Measurements from ENCODE around the gene ATXN1. TPM values are rescaled to one million over a fixed set of nuclear protein-coding genes. Genes with fewer than 3 reads are reported as not detected.

ATXN1 gene
- total RNA-seq, 1 experiment from 2014 or later: 8.1 TPM

DNA sequence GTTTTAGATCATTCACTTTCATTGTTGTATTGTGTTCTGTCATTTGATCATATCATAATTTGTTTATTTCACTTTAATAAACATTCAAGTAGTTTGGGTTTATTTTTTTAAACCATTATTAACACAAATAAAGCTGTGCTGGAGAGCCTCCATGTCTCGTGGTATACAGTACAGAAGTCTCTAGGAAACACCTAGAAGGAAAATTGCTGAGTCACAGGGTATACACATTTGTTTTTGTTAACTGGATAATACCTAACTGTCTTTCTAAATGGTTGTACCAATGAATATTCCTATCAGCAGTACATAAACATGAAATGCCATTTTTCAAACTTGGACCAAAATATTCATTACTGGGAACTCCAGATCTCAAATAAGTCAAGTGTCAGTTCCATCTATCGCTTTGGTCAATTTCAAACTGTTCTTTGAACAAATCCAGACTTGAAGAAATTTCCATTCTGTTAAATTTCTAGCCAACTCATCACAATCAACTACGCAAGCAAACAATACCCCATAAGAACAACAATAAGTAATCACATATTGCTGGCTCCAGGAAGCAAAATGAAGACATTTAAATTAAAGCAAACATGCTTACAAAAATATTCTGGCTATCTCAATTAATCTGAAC is 138.1 kb downstream of the ATXN1 start (continued):
- TF ChIP-seq, protein P1, sequence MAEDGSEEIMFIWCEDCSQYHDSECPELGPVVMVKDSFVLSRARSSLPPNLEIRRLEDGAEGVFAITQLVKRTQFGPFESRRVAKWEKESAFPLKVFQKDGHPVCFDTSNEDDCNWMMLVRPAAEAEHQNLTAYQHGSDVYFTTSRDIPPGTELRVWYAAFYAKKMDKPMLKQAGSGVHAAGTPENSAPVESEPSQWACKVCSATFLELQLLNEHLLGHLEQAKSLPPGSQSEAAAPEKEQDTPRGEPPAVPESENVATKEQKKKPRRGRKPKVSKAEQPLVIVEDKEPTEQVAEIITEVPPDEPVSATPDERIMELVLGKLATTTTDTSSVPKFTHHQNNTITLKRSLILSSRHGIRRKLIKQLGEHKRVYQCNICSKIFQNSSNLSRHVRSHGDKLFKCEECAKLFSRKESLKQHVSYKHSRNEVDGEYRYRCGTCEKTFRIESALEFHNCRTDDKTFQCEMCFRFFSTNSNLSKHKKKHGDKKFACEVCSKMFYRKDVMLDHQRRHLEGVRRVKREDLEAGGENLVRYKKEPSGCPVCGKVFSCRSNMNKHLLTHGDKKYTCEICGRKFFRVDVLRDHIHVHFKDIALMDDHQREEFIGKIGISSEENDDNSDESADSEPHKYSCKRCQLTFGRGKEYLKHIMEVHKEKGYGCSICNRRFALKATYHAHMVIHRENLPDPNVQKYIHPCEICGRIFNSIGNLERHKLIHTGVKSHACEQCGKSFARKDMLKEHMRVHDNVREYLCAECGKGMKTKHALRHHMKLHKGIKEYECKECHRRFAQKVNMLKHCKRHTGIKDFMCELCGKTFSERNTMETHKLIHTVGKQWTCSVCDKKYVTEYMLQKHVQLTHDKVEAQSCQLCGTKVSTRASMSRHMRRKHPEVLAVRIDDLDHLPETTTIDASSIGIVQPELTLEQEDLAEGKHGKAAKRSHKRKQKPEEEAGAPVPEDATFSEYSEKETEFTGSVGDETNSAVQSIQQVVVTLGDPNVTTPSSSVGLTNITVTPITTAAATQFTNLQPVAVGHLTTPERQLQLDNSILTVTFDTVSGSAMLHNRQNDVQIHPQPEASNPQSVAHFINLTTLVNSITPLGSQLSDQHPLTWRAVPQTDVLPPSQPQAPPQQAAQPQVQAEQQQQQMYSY (CRISPR knock-in tag; IDR thresholded peaks at IDR 0.05): no peak
- TF ChIP-seq MYBL2 (CRISPR knock-in tag; IDR thresholded peaks at IDR 0.05): no peak

DNA sequence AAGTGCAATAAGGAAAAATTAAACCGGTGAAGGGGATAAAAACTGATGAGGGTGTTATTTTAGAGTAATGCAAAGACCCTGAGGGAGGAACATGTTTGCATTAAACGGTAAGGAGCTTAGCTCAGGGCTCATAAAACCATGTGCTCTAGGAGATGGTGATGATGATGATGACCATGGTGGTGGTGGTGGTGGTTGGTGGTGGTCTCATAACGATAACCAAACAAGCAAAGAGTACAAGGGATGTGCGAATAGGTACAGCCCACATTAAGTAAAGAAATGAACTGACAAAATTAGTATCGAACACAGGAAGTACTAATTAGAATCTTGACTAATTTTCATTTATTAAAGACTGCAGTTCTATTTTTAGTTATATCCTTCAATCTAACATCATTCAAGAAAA is 139.1 kb downstream of the ATXN1 start:
- TF ChIP-seq, protein P2, sequence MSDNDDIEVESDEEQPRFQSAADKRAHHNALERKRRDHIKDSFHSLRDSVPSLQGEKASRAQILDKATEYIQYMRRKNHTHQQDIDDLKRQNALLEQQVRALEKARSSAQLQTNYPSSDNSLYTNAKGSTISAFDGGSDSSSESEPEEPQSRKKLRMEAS (CRISPR knock-in tag; IDR thresholded peaks at IDR 0.05): no peak
- TF ChIP-seq, protein P3, sequence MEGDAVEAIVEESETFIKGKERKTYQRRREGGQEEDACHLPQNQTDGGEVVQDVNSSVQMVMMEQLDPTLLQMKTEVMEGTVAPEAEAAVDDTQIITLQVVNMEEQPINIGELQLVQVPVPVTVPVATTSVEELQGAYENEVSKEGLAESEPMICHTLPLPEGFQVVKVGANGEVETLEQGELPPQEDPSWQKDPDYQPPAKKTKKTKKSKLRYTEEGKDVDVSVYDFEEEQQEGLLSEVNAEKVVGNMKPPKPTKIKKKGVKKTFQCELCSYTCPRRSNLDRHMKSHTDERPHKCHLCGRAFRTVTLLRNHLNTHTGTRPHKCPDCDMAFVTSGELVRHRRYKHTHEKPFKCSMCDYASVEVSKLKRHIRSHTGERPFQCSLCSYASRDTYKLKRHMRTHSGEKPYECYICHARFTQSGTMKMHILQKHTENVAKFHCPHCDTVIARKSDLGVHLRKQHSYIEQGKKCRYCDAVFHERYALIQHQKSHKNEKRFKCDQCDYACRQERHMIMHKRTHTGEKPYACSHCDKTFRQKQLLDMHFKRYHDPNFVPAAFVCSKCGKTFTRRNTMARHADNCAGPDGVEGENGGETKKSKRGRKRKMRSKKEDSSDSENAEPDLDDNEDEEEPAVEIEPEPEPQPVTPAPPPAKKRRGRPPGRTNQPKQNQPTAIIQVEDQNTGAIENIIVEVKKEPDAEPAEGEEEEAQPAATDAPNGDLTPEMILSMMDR (IDR thresholded peaks at IDR 0.05): no peak
- TF ChIP-seq, protein P4, sequence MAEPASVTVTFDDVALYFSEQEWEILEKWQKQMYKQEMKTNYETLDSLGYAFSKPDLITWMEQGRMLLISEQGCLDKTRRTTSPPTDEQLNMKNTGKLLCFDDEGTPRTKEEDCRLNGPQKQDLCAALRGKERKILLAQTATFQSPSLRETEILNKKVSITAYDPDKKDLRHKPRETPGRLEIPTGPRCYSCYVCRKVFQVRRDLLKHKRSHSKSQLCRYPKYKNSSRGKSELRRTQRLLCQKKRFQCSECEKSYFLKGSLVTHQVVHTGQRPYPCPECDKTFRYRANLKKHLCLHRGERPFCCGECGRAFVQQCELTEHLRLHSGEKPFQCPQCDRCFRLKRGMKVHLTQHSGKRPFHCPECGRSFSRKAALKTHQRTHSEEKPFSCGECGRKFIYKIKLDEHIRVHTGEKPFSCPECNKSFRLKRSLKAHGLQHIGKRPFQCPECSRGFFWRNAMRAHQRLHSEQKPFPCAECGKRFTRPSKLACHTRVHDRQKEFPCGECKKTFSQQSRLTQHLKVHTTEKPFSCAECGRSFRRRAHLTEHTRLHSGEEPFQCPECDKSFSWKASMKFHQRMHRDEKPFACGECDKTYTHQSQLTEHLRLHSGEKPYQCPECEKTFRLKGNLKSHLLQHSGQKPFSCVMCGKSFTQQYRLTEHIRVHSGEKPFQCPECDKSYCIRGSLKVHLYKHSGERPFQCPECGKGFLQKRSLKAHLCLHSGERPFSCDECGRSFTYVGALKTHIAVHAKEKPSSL (CRISPR knock-in tag; conservative IDR thresholded peaks at IDR 0.05): no peak
- TF ChIP-seq TEAD1 (CRISPR knock-in tag; IDR thresholded peaks at IDR 0.05) (no peak), JUN (CRISPR knock-in tag; IDR thresholded peaks at IDR 0.05) (no peak), ZBTB21 (CRISPR knock-in tag; IDR thresholded peaks at IDR 0.05; ENCODE audit: borderline replicate concordance) (no peak), ZNF121 (CRISPR knock-in tag; IDR thresholded peaks at IDR 0.05) (no peak), CBFB (CRISPR knock-in tag; IDR thresholded peaks at IDR 0.05; ENCODE audit: low read depth) (no peak)
- TF ChIP-seq, protein P5, sequence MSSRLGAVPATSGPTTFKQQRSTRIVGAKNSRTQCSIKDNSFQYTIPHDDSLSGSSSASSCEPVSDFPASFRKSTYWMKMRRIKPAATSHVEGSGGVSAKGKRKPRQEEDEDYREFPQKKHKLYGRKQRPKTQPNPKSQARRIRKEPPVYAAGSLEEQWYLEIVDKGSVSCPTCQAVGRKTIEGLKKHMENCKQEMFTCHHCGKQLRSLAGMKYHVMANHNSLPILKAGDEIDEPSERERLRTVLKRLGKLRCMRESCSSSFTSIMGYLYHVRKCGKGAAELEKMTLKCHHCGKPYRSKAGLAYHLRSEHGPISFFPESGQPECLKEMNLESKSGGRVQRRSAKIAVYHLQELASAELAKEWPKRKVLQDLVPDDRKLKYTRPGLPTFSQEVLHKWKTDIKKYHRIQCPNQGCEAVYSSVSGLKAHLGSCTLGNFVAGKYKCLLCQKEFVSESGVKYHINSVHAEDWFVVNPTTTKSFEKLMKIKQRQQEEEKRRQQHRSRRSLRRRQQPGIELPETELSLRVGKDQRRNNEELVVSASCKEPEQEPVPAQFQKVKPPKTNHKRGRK (CRISPR knock-in tag; IDR thresholded peaks at IDR 0.05; ENCODE audit: borderline replicate concordance): no peak
- TF ChIP-seq, protein P6, sequence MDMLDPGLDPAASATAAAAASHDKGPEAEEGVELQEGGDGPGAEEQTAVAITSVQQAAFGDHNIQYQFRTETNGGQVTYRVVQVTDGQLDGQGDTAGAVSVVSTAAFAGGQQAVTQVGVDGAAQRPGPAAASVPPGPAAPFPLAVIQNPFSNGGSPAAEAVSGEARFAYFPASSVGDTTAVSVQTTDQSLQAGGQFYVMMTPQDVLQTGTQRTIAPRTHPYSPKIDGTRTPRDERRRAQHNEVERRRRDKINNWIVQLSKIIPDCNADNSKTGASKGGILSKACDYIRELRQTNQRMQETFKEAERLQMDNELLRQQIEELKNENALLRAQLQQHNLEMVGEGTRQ (CRISPR knock-in tag; IDR thresholded peaks at IDR 0.05): no peak
- TF ChIP-seq, protein P7, sequence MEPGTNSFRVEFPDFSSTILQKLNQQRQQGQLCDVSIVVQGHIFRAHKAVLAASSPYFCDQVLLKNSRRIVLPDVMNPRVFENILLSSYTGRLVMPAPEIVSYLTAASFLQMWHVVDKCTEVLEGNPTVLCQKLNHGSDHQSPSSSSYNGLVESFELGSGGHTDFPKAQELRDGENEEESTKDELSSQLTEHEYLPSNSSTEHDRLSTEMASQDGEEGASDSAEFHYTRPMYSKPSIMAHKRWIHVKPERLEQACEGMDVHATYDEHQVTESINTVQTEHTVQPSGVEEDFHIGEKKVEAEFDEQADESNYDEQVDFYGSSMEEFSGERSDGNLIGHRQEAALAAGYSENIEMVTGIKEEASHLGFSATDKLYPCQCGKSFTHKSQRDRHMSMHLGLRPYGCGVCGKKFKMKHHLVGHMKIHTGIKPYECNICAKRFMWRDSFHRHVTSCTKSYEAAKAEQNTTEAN (CRISPR knock-in tag; IDR thresholded peaks at IDR 0.05): no peak
- TF ChIP-seq, protein P8, sequence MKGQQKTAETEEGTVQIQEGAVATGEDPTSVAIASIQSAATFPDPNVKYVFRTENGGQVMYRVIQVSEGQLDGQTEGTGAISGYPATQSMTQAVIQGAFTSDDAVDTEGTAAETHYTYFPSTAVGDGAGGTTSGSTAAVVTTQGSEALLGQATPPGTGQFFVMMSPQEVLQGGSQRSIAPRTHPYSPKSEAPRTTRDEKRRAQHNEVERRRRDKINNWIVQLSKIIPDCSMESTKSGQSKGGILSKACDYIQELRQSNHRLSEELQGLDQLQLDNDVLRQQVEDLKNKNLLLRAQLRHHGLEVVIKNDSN (CRISPR knock-in tag; IDR thresholded peaks at IDR 0.05): no peak
- no peaks in the 10 kb centered on the region for H3K27me3 Mint-ChIP-seq (ENCODE audit: low read depth)
- no peaks in the 10 kb centered on the region for H3K36me3 Mint-ChIP-seq
- no peak overlapping the region for H3K4me3 Mint-ChIP-seq
- no peak overlapping the region for H3K27ac Mint-ChIP-seq
- ATAC-seq (no peak), DNase-seq (ENCODE audit: low spot score) (no peak)
- H3K4me1 Mint-ChIP-seq: peaks cover 4% of the 10 kb centered on the region; the same call in 1 of the 2 replicates
- H3K9me3 Mint-ChIP-seq: no peaks in the 10 kb centered on the region
- POLR2A ChIA-PET: no interaction called here
- CTCF ChIA-PET: interaction anchor here (0.6 kb wide), 1 partner anchor 283 kb away, joined by 3 read pairs; no protein-coding TSS in a partner anchor

All from WTC11 (cell line).